GM18511 (cell line): ENCODE measurements around the gene EPHA6.
"Not testable (repeated sequence)": the region's sequence is repeated elsewhere in the genome, so short reads cannot be mapped to it uniquely, and the experiment has no call there.

Experiments used
- ATAC-seq: cut with Tn5 transposase; IDR thresholded peaks from one replicate; pipeline ENCODE4 v1.9.1; 2021; ENCODE audit warnings: mild to moderate bottlenecking, moderate library complexity; ENCODE audit not compliant: unreplicated experiment

EPHA6 gene

DNA sequence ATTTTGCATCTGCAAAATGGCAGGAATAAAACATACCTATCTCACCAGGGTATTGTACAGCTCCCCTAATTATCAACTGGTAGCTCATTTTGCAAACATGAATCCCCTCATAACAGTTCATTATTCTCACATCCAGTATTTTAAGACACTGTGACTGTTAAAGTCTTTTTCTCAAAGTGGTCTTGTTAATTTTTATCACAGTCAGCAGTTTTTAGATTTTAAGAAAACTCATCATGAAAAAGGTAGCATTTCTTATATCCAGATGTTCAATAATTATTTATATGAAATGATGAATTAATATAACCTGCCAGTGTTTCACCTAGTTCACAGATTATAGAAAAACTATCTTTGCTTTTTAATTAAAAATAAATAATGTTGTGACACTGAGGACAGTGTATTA is 595.2 kb downstream of the EPHA6 start:
- no peak for ATAC-seq

DNA sequence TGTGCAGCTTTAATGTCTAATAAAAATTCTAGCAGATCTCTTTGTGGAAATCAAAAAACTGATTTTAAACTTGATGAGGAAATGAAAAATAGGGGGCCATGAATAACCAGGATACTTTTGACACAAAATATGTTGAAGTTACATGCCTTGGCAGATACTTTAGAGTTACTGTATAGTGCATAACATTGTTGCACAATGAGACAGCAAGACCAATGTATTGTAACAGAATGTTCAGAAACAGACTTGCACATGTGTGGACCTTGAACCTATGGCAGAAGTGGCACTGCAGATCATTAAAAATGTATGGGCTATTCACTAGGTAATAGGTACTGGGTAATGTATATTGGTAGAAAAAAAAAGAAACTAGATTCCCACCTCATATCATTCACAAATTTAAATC is 607.2 kb downstream of the EPHA6 start:
- no peak for ATAC-seq

DNA sequence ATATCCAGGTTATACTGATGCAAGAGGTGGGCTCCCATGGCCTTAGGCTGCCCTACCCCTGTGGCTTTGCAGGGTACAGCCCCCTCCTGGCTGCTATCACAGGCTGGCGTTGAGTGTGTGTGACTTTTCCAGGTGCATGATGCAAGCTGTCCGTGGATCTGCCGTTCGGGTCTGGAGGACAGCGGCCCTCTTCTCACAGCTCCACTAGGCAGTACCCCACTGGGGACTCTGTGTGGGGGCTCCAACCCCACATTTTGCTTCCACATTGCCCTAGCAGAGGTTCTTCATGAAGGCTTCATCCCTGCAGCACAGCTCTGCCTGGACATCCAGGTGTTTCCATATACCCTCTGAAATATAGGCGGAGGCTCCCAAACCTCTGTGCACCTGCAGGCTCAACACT is 610.6 kb downstream of the EPHA6 start:
- no peak for ATAC-seq

DNA sequence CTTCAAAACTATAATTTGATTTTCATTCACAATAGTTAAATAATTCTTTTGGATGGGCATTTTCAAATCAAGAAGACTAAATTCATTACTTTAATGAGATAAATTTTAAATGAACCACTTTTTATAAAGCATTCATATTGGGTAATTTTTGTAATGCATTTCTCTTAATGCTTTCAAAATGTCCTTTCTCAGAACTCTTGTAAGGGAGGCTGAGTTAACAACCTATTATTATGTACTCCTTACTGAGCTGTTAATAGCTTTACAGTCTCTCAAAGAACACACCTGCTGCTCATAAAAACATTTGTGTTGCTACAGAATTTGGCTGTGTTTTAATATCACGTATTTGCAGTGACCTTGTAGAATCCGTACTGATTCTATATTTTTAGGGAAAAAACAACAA is 616.2 kb downstream of the EPHA6 start:
- no peak for ATAC-seq

DNA sequence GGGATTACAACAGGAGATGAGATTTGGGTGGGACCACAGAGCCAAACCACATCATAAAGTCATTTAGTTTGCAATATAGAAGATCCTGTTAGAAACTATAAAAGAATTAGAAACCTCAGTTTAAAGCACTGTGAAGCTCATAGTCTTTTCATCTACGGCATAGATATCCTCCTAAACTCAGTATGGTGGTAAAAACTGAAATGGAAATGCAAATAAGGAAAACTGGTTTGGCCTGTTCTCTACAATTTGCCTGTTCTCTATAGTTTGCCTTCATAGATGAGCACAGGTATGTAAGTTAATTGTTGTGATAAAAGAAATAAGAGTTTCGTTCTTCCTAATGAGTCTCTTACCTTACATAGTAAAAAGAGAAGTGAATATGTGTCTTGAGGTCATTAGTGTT is 618.5 kb downstream of the EPHA6 start:
- ATAC-seq: no peak

DNA sequence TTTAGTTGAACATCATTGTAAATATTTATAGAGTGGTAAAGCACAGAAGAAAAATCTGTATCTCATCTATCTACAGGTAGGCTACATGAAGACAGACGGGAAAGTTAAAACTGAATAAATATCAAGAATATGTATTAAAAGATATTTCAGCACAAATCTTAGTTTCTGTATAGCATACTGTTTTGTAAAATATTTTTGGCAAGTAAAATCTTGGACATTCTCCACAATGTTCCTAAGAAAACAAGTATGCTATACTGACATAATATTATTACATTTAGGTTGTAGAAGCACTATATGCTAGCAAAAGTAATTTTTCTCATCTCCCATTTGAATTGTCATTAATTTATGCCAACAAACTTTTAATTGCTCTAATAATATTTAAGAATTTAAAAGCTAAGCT is 623.7 kb downstream of the EPHA6 start:
- ATAC-seq: no peak

DNA sequence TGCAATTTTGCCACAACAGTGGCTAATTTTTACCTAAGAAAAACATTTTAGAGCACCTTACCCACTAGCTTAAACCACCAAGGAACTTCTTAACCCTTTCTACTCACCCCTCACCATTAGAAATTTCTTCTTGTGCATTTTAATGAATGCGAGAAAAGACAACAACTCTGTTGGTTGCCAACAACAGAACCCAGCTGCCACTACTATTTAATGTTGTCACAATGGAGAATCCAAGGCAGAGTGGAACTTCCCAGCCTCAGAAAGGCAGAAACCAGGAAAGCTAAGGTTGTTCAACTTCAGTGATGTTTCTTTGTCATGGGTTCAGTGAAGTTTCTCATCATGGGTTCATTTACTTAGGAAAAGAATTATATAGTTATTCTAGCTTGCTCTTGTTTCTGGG is 625.0 kb downstream of the EPHA6 start:
- ATAC-seq: no peak

DNA sequence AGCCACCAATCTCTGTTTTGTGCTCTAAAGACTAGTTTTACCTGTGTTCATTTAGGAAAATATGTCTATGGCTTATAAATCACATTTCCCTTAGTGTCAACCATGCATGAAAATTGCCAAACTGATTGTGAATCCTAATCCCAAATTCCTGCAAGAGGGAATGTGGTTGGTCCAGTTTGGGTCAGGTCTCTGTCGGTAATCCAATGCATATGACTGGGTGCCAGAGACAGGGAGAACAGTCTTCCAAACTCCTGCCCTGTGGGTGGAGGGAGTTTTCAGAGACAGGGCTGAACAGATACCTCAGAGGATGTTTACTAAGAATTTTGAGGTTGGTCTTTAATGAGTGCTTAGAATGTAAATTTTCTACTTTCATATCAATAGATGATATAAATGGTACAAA is 649.6 kb downstream of the EPHA6 start:
- no peak for ATAC-seq

DNA sequence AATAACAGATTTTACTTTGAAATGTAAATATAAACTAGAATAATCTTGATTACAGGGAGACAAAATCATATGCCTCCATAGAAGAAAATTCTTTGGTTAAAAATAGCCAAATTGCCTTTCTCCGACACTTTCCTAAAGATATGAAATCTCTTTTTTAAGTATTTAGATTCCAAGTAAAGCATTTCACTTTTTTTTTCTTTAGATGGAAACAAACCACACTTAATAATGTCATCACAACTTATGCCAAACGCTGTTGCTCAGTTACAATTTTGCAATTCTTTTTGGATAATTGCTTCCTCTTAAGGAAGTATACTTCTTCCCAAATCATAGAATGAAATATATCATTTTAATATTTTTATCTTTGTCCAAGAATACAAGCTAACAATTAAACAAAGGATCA is 656.1 kb downstream of the EPHA6 start:
- ATAC-seq: no peak

DNA sequence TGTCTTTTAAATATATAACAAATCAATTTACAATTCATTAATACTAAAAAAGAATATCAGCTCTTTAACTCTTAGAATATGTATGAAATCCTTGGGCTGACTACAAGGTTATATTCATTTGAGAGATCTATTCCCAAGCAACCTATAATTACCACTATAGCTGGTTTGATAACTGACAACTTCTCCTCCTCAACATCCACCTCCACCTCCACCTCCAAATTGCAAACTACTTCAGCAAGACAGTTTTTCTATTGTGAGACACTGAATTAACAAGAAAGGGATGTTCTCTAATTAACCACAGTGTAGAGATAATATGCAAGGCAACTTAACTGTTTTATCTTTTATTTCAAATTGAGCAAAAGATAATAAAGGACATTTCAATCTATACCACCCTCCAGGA is 665.3 kb downstream of the EPHA6 start:
- no peak for ATAC-seq

DNA sequence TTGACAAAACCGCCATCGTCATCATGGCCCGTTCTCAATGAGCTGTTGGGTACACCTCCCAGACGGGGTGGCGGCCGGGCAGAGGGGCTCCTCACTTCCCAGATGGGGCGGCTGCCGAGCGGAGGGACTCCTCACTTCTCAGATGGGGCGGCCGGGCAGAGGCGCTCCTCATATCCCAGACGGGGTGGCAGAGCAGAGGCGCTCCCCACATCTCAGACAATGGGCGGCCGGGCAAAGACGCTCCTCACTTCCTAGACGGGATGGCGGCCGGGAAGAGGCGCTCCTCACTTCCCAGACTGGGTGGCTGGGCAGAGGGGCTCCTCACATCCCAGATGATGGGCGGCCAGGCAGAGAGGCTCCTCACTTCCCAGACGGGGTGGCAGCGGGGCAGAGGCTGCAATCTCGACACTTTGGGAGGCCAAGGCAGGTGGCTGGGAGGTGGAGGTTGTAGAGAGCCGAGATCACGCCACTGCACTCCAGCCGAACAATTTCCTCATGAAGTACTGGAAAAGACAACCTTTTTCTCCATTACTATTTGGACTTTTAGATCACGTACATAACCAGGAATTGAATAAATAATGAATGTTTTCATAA is 666.4 kb downstream of the EPHA6 start:
- not testable (repeated sequence) for ATAC-seq

DNA sequence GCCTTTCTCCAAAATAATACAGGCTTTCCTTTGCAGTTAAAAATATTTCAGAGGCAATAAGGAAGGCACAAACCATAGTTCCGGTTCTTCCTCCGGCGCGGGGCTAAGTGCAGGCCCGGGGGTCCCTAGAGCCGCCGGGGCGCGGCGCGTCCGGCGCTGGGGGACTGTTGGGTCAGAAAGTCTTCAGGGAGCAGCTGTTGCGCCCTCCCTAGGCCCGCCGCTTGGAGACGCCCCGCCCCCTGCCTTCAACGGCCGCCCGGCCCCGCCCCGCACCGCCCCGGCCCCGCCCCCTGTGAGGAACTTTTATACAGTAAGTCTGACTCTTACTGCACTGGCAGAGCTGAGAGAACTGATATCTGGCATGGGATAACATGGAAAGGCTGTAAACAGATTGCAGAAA is 667.0 kb downstream of the EPHA6 start:
- no peak for ATAC-seq

DNA sequence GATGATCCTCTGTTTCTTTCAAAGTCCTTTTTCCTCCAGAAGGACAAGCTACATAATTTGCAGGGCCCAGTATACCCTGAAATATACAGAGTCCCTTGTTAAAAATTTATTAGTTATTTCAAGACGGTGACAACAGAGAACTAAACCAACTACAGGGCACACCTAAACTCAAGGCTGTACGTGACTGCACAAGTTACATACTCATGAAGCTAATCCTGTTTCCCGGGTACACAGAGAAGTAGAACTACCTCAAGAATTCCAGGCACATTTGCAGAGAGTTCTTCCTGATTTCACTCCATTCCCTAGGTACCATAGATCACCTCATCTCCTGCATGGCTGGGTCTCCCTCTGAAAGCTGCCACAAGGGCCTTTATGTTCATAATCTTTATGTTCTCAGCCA is 670.8 kb downstream of the EPHA6 start:
- no peak for ATAC-seq

DNA sequence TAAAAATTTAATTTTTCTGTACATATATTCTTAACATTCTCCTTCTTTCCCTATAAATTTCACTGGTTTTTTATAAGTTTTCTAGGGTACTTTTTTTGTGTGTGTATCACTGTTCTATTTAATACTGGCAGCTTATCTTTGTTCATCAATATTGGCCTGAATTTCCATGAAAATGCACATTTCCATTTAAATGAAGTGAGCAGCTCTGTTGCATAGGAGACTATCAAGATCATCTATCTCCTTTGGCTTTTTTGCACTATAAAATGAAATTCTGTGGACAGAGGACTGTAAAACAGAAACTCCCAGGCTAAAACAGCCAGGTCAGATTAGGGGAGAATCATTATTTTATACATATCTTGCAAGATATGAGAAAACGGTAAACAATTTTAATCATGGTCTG is 673.2 kb downstream of the EPHA6 start:
- no peak for ATAC-seq

DNA sequence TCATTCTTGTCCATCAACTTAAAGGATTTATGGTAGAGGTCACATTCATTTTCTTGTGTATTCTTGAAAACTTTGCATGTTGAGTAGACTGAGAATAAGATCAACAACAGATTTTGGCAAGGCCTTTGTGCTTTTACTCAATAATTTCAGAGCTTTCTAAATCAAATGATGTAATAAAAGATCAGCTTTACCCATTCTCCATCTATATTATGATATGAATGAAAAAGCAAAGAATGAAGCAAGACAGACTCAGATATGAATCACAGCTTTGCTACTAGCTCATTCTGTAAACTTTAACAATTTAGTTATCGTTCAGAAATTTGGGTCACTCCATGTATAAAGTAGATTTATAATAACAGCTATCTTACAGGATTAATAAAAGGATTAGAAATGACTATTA is 674.3 kb downstream of the EPHA6 start:
- ATAC-seq: no peak

DNA sequence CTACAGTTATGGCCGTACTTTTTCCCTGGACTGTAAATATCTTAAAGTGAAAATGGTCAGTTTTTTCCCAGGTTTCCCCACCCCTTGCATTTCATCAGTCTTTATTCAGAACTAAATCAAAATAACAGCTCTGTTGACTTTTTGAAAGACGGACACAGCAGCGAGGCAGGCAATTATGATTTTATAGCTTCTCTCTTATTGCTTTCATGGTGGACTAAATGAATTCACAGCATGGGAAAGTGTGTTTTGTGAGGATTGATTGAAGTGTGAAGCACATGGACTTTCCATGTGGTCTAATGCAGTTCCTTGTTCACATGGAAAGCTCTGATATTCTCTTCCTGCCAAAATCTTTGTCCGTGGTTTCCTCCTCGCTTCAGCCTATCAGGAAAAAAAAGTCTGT is 681.5 kb downstream of the EPHA6 start:
- no peak for ATAC-seq

DNA sequence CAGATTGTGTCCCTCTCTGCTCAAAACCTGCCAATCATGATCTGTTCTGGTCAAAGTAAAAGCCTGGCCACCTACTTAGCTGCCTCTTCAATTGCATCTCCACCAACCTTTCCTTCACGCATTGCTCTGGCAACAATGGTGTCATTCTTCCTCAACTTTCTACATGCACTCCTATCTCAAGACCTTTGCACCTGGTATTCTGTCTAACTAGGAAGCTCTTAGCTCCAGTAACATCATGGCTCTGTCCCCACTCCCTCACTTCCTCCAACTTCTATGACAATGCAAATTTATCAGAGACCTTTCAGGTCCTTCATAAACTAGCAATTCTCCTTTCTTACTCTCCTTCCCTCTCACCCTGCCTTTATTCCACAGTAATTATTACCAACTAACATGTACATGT is 682.7 kb downstream of the EPHA6 start:
- ATAC-seq: no peak

DNA sequence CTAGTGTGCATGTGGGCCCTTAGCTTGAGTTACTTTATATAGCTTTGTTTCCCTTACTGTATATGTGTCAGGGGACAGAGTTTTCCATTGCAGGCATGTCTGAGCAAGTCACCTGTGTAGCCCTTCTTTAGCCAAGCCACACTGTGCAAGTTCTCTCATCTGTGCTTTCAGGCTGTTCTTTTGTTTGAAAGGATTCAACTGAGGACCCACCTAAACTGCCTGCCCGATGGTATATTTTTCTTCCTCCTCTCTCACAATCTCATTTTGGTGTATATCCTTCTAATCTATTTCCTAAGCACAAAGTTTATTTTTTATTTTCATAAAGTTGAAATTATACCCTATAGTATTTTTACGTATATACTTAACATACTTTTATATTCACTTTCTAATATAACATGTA is 690.1 kb downstream of the EPHA6 start:
- ATAC-seq: no peak

DNA sequence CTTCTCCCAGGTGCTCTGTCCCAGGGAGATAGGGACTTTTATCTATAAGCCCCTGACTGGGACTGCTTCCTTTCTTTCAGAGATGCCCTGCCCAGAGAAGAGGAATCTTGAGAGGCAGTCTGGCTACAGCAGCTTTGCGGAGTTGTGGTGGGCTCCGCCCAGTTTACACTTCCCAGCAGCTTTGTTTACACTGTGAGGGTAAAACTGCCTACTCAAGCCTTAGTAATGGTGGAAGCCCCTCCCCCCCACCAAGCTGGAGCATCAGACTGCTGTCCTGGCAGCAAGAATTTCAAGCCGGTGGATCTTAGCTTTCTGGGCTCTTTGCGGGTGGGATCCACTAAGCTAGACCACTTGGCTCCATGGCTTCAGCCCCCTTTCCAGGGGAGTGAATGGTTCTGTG is 696.4 kb downstream of the EPHA6 start:
- ATAC-seq: no peak

DNA sequence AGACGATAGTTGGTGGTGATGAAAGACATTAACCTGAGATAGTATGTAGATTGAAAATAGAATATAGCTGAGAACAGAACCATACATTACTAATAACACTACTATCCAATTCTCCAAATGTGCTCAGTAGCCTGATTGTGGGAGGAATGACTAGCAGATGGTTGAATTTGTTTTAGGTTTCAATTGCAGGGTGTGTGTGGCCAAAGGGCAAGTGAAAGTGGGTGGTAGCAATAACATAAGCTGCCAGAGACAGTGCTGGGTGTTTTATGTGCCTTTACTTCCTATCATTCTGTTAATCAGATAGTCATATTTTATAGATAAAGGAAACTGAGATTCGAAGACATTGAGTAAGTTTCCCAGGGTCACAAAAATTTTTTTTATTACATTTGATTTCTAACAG is 700.7 kb downstream of the EPHA6 start:
- ATAC-seq: no peak

DNA sequence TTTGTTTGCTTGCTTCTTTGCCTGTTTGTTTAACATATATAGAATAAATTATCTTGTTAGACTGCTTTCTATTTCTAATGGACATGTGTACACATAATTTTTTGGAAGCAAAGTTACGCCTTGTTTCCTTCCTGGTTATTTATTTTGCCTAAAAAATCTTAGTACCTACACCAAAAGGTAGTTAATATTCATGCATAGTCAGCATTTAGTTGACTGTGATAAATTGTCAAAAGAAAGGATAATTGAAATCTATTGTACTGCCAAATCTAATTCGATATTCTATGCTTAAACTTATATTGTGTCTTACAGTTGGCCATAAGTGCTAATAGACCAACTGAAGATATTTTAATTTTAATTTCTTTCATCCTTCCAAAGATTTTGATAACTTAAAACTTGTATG is 716.3 kb downstream of the EPHA6 start:
- ATAC-seq: no peak

DNA sequence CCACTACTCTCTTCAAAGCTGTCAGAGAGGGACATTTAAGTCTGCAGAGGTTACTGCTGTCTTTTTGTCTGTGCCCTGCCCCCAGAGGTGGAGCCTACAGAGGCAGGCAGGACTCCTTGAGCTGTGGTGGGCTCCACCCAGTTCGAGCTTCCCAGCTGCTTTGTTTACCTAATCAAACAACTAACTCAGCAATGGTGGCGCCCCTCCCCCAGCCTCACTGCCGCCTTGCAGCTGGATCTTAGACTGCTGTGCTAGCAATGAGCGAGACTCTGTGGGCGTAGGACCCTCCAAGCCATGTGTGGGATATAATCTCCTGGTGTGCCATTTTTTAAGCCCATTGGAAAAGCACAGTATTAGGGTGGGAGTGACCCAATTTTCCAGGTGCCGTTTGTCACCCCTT is 733.2 kb downstream of the EPHA6 start:
- not testable (repeated sequence) for ATAC-seq

DNA sequence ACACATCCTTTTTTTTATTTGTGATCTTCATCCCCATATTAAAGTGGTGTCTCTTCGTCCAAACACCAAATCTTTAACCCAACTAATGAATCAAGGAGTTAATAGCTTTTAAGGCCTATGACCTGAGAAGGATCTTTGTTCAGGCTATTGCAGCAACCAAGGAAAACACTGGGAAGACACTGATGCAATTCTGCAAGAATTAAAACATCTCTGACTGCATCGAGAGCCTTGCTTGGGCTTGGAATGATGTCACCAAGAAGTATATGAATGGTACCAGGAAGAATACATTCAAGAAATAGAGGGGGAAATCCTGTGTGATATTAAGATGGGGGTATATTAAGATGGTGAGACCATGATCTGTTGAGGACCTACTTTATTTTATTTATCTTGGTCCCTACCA is 736.0 kb downstream of the EPHA6 start:
- no peak for ATAC-seq

DNA sequence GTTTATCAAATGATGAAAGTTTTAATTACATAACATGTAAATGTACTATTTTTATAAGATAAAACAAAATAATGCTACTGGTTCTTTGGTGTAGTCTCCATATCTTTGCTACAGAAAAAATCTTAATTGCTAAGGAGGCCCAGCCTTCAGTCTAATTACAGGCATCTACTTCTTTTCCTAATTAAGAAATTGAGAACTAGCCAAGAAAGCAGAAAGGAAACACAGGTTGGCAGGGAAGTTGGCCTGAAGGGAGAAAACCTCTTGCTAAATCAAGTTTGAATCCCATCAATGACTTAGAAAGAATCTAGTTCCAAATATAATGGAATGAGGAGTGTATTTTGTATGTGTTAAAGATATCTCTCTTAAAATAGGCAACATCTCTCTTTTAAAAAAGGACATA is 737.8 kb downstream of the EPHA6 start:
- no peak for ATAC-seq
